Keratinocyte (primary cell): ENCODE results near the gene CD81. TPM values are rescaled to one million over a fixed set of nuclear protein-coding genes. Genes with fewer than 3 reads are reported as not detected.

ENCODE experiments used
- DNase-seq: peaks from one replicate; pipeline ENCODE4 v3.0.0-alpha.2; 2011; ENCODE audit warnings: low read depth, missing footprints, low spot score
- FAIRE-seq: peaks from 2 replicates; lab custom pipeline; 2011; peaks lifted over from hg19 to GRCh38; lab: Jason Lieb, UNC
- H2AFZ ChIP-seq: 2 replicates; pipeline ENCODE4 v1.6.0; 2012; ENCODE audit warnings: low read length, control low read depth, inconsistent platforms; ENCODE audit not compliant: control insufficient read depth
- H3K27ac ChIP-seq: 2 replicates; pipeline ENCODE4 v1.5.1; 2011; ENCODE audit warnings: low read length; ENCODE audit not compliant: control insufficient read depth, insufficient read depth
- H3K27me3 ChIP-seq: 3 replicates; pipeline ENCODE4 v1.6.0; 2011; ENCODE audit warnings: low read length; ENCODE audit not compliant: control insufficient read depth, insufficient read depth; ENCODE audit errors: extremely low read depth
- H3K36me3 ChIP-seq, 2 experiments: 2 replicates in 1 of 2; 3 replicates in 1 of 2; pipeline ENCODE4 v1.5.1; 2011; ENCODE audit warnings: low read length in 2 of 2, mild to moderate bottlenecking in 1 of 2; ENCODE audit not compliant: control insufficient read depth in 2 of 2, insufficient read depth in 2 of 2; ENCODE audit errors: extremely low read depth in 1 of 2
- H3K4me1 ChIP-seq: 3 replicates; pipeline ENCODE4 v1.5.1; 2011; ENCODE audit warnings: low read length; ENCODE audit not compliant: control insufficient read depth, insufficient read depth; ENCODE audit errors: extremely low read depth
- H3K4me2 ChIP-seq: 3 replicates; pipeline ENCODE4 v1.6.0; 2011; ENCODE audit warnings: low read depth, low read length; ENCODE audit not compliant: control insufficient read depth, insufficient read depth; ENCODE audit errors: extremely low read depth
- H3K4me3 ChIP-seq, 3 experiments: fragments of 200-600 bp in 1 of 3; sonication (generic) in 1 of 3; 2 replicates in 2 of 3; 3 replicates in 1 of 3; pipeline ENCODE4 v1.5.1; 2011 to 2016; ENCODE audit warnings: low read length in 3 of 3, mild to moderate bottlenecking in 3 of 3, control low read depth in 2 of 3, inconsistent platforms in 1 of 3, low read depth in 1 of 3, mixed read lengths in 1 of 3, mixed run types in 1 of 3, moderate library complexity in 1 of 3; ENCODE audit not compliant: control insufficient read depth in 2 of 3, insufficient read depth in 2 of 3; ENCODE audit errors: extremely low read depth in 1 of 3
- H3K79me2 ChIP-seq: 2 replicates; pipeline ENCODE4 v1.6.0; 2012; ENCODE audit warnings: low read length; ENCODE audit not compliant: control insufficient read depth, insufficient read depth
- H3K9ac ChIP-seq: 3 replicates; pipeline ENCODE4 v1.6.0; 2011; ENCODE audit warnings: low read length; ENCODE audit not compliant: control insufficient read depth, insufficient read depth; ENCODE audit errors: extremely low read depth
- H3K9me1 ChIP-seq: 3 replicates; pipeline ENCODE4 v1.6.0; 2011; ENCODE audit warnings: low read length; ENCODE audit not compliant: control insufficient read depth, insufficient read depth; ENCODE audit errors: extremely low read depth
- H3K9me3 ChIP-seq: 2 replicates; pipeline ENCODE4 v1.5.1; 2012; ENCODE audit warnings: low read depth, low read length; ENCODE audit not compliant: control insufficient read depth
- H4K20me1 ChIP-seq: 3 replicates; pipeline ENCODE4 v1.6.0; 2011; ENCODE audit warnings: low read length; ENCODE audit not compliant: control insufficient read depth, insufficient read depth; ENCODE audit errors: extremely low read depth
- CTCF ChIP-seq, 3 experiments: IDR thresholded peaks in 1 of 3; conservative IDR thresholded peaks in 1 of 3; optimal IDR thresholded peaks in 1 of 3; 2 replicates in 2 of 3; 3 replicates in 1 of 3; pipeline versions ENCODE3 to v1.5.1; 2011; ENCODE audit warnings: low read length in 3 of 3, mild to moderate bottlenecking in 3 of 3, moderate library complexity in 2 of 3, control low read depth in 1 of 3, inconsistent platforms in 1 of 3; ENCODE audit not compliant: insufficient read depth in 2 of 3; ENCODE audit errors: extremely low read depth in 1 of 3
- EZH2 ChIP-seq: IDR thresholded peaks from one replicate; pipeline ENCODE4 v1.6.1; 2012; ENCODE audit warnings: inconsistent platforms, mild to moderate bottlenecking, low read length, moderate library complexity
- dilution Hi-C: fragments of 300-500 bp; cut with MboI; formaldehyde crosslinking; loops from one replicate; pipeline ENCODE4 v1.7.0; 2020; ENCODE audit warnings: low sequenced_read_pairs; ENCODE audit not compliant: extremely low pct_ligation_motif_present
- polyA plus RNA-seq, 5 experiments: library from polyadenylated mRNA; depleted of rRNA in 3 of 5; stranded (reverse) in 3 of 5; stranded (forward) in 1 of 5; unstranded in 1 of 5; fragments of >200 nt; gene quantifications; 1 replicate in 1 of 5; 2 replicates in 3 of 5; 3 replicates in 1 of 5; pipeline versions ENCODE4 v1.2.1 to v1.2.3, GENCODE V29; 2011 to 2012; ENCODE audit warnings: missing spikeins in 2 of 5, low read depth in 1 of 5, low replicate concordance in 1 of 5

CD81 gene
- polyA plus RNA-seq, 1 donor (not counting 4 experiments of a cell fraction or from before 2014, with no cell fraction given), result 194 TPM

DNA sequence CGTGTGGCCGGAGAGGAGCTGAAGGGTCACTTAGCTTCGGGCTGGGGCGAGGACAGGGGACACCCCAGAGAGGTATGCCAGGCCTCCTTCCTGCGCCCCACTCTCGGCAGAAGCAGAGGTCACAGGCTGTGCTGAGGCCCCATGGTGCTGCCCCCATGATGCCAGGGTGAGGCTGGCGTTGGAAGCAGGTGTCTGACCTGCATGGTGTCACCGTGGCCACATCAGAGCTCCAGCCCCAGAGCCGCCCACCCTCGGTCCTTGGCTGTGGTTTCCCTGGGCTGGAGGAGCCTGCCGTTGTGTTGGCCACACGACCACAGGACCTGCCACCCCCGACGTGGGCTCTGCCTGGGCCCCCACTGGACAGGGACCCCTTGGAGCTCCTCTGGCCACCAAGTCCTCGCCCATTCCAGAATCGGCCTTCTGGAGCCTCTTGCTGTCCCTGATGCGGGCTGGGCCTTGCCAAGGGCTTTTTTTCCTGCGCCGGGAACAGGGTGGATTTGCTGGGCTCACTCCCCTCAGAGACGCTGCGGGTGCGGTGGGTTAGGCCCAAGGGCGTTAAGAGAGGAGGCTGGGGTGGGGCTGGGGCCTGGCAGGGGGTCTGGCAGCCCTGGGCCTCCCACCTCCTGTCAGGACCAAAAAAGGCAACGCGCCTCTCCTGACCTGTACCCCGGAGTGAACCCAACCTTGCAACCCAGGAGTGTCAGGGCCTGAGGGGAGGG is 15.3 kb downstream of the CD81 start:
- no peak for DNase-seq
- no peak overlapping the region for H3K9ac ChIP-seq
- peaks cover 71% of the 10 kb centered on the region for H3K79me2 ChIP-seq
- TF ChIP-seq EZH2, result no peak
- TF ChIP-seq CTCF (optimal IDR thresholded peaks at IDR 0.05 in 1 of 3, IDR thresholded peaks at IDR 0.05 in 1 of 3, conservative IDR thresholded peaks at IDR 0.05 in 1 of 3; ENCODE audit: extremely low read depth in 1 of 3, insufficient read depth in 2 of 3, low read length in 3 of 3), result no peak
- dilution Hi-C loops, result no loop called here
- H4K20me1 ChIP-seq, result peaks cover 22% of the 10 kb centered on the region
- H3K4me2 ChIP-seq, result no peak overlapping the region
- H2AFZ ChIP-seq, result no peak overlapping the region
- peaks cover 31 to 53% of the 10 kb centered on the region in 2 experiments for H3K36me3 ChIP-seq
- no peak overlapping the region for H3K4me3 ChIP-seq
- no peaks in the 10 kb centered on the region for H3K9me3 ChIP-seq
- peaks cover 24% of the 10 kb centered on the region for H3K4me1 ChIP-seq
- no peaks in the 10 kb centered on the region for H3K9me1 ChIP-seq
- no peak for FAIRE-seq
- H3K27ac ChIP-seq, result no peak overlapping the region
- no peaks in the 10 kb centered on the region for H3K27me3 ChIP-seq

DNA sequence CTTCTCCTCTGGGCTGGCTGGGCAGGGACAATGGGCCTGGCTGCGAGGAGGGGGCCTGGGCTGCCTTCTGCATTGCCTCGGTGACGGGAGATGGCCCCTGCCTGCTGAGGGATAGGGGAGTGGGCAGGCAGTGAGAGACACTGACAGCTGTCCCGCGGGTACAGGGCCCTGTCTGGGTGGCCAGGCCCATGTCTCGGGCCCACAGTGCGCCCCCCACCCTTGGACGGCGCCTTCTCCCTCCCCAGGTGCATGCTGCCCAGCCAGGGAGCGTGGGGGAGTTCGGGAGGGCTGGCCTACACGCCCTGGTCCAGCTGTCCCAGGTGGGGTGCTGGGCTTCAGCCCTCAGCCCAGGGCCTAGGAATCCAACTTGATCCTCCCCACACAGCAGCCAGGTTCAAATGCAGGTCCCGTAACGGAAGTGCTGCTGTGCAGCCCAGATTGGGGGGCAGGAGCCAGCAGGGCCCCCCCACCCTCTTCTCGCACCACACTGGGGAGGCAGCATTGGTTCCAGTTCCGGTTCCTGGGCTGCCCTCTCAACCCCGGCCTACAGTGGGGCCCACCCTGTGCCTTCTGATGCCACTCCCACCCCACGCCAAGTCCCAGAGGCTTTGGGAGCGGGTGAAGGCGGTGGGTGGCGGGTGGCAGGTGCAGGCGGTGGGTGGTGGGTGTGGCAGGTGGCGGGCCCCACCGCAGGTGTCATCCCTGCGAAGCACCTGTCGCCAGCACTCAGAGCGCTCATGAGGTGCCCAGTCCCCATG is 16.2 kb downstream of the CD81 start:
- Histone ChIP-seq H3K4me3 (no peak overlapping the region), H2AFZ (no peak overlapping the region), H3K27me3 (no peaks in the 10 kb centered on the region), H3K4me2 (no peak overlapping the region), H3K27ac (no peak overlapping the region), H3K79me2 (peaks cover 62% of the 10 kb centered on the region), H3K36me3 (peaks cover 32 to 53% of the 10 kb centered on the region in 2 experiments), H3K9me1 (no peaks in the 10 kb centered on the region), H3K9me3 (no peaks in the 10 kb centered on the region), H3K4me1 (peaks cover 24% of the 10 kb centered on the region), H3K9ac (no peak overlapping the region), H4K20me1 (peaks cover 22% of the 10 kb centered on the region)
- dilution Hi-C loops, result no loop called here
- FAIRE-seq (no peak), DNase-seq (no peak)
- no peak for TF ChIP-seq EZH2
- TF ChIP-seq CTCF (optimal IDR thresholded peaks at IDR 0.05 in 1 of 3, IDR thresholded peaks at IDR 0.05 in 1 of 3, conservative IDR thresholded peaks at IDR 0.05 in 1 of 3; ENCODE audit: extremely low read depth in 1 of 3, insufficient read depth in 2 of 3, low read length in 3 of 3), result no peak
